Activated CD4-positive, alpha-beta T cell treated with anti-CD3 and anti-CD28 coated beads for 36 hours (primary cell): ENCODE data around the gene PEX5. TPM values are rescaled to one million over a fixed set of nuclear protein-coding genes. Genes with fewer than 3 reads are reported as not detected.
"Not testable (repeated sequence)": the region's sequence is repeated elsewhere in the genome, so short reads cannot be mapped to it uniquely, and the experiment has no call there.

Source experiments
- ATAC-seq: fragments of 200-7000 bp; cut with Tn5 transposase; one replicate; pipeline ENCODE4 v1.10.0; 2021; ENCODE audit warnings: mild to moderate bottlenecking, moderate library complexity
- CTCF ChIA-PET: fragments of 350-600 bp; sonication (Branson Sonifier 250); formaldehyde crosslinking; loops from one replicate; lab custom pipeline; 2021; ENCODE audit warnings: antibody characterized with exemption; lab: Charles Lee
- POLR2A ChIA-PET: fragments of 350-600 bp; sonication (Branson Sonifier 250); formaldehyde crosslinking; loops from one replicate; lab custom pipeline; 2021; ENCODE audit warnings: antibody characterized with exemption, inconsistent platforms; lab: Charles Lee
- DNase-seq: peaks from one replicate; pipeline ENCODE4 v3.0.0-alpha.2; 2020
- H3K27ac Mint-ChIP-seq: one replicate; pipeline ENCODE4 v1.8.0; 2021; ENCODE audit warnings: mixed read lengths
- H3K27me3 Mint-ChIP-seq: one replicate; pipeline ENCODE4 v1.8.0; 2021; ENCODE audit warnings: mixed read lengths
- H3K36me3 Mint-ChIP-seq: one replicate; pipeline ENCODE4 v1.8.0; 2021; ENCODE audit warnings: low read depth, mixed read lengths
- H3K4me1 Mint-ChIP-seq: one replicate; pipeline ENCODE4 v1.8.0; 2021; ENCODE audit warnings: mixed read lengths
- H3K4me3 Mint-ChIP-seq: one replicate; pipeline ENCODE4 v1.8.0; 2021; ENCODE audit warnings: mild to moderate bottlenecking, moderate library complexity, mixed read lengths
- H3K9me3 Mint-ChIP-seq: one replicate; pipeline ENCODE4 v1.8.0; 2021; ENCODE audit warnings: low read depth, mixed read lengths
- intact Hi-C, 2 experiments: fragments of 100-400 bp; cut with DNase I in 1 of 2; cut with micrococcal nuclease in 1 of 2; formaldehyde crosslinking; loops; one replicate each; pipeline versions ENCODE4 v1.14.2 to v1.15.1; 2022 to 2024; cut with DNase I, micrococcal nuclease
- total RNA-seq, 2 experiments: library from RNA; stranded (reverse); gene quantifications; one replicate each; pipeline ENCODE4 v1.2.3, GENCODE V29; 2021

Gene PEX5
- total RNA-seq, 2 experiments from 2014 or later: 25.4 to 38.8 TPM

DNA sequence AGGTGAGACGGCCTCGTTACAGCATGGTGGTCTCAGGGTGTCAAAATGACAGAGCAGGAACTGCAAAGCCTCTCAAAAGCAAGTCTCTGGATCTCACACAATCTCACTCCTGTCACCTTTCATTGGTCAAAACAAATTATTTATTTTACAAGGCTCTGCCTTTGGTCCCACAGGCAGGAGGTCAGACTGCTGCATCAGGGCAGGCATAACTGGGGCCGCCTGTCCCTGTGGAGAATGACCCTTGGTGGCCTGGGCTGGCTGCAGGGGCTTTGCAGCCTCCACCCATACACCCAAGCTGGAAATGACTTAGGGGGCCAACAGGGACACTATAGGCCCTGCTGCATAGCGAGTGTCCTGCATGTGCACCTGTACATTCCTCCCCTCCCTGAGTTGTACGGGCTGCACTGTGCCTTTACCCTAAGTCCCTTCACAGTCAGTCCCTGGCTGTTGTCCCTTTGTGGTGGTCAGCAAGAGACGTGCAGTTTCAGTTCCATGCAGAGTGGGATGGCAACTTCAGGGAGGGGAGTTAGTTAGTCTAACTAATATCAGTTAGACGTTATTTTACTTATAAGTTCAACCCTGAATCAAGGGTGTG is 28.1 kb downstream of the PEX5 start:
- no peak overlapping the region for H3K4me3 Mint-ChIP-seq
- H3K9me3 Mint-ChIP-seq: peaks cover 3% of the 10 kb centered on the region
- H3K27ac Mint-ChIP-seq: no peak overlapping the region
- intact Hi-C loops: loop anchor here in 1 of 2 experiments (2.0 kb wide), 1 partner anchor 589 kb away; no protein-coding TSS in a partner anchor
- H3K27me3 Mint-ChIP-seq: no peaks in the 10 kb centered on the region
- CTCF ChIA-PET: no interaction called here
- DNase-seq: no peak
- ATAC-seq: no peak
- peaks cover 7% of the 10 kb centered on the region for H3K36me3 Mint-ChIP-seq
- POLR2A ChIA-PET: no interaction called here
- H3K4me1 Mint-ChIP-seq: no peaks in the 10 kb centered on the region

- H3K9me3 Mint-ChIP-seq: no peaks in the 10 kb centered on the region
Measured at GRCh38 chr12:7219599-7220243, 30.2 kb downstream of the PEX5 start.

DNA sequence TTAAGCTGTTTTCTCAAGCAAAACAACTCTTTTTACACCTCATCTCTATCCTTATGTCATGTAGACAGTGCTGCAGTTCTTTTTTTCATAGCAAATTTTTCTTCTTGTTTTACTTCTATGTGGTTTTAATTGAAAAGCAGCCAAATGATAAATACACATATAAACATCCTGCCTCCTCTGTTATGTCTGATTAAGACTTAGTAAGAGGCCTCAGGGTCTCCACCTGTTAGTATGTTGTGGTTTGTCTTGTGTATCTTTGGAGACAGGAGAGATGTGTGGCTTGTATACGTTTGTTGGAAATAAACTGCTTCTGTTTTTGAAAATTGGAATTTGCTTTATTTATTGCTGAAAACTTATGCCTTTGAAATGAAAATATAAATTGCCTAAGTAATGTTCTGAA is 32.0 kb downstream of the PEX5 start:
- no peaks in the 10 kb centered on the region for H3K4me1 Mint-ChIP-seq
- no peak for ATAC-seq
- intact Hi-C loops: no loop called here

More at GRCh38 chr12:7219599-7220243, 30.2 kb downstream of the PEX5 start:
- intact Hi-C loops: loop anchor here (1.0 to 2.0 kb wide), 3 partner anchors 241 to 587 kb away; no protein-coding TSS in a partner anchor
- Mint-ChIP-seq H3K27me3 (no peaks in the 10 kb centered on the region), H3K4me1 (no peaks in the 10 kb centered on the region), H3K27ac (no peak overlapping the region), H3K36me3 (no peaks in the 10 kb centered on the region), H3K4me3 (no peak overlapping the region)
- ATAC-seq (peak; percentile 66), DNase-seq (peak; percentile 85)
- CTCF ChIA-PET: interaction anchor here (1.0 to 1.9 kb wide), 7 partner anchors 14 to 419 kb away, joined by 4 to 10 read pairs (median 6); no protein-coding TSS in a partner anchor
- POLR2A ChIA-PET: no interaction called here

DNA sequence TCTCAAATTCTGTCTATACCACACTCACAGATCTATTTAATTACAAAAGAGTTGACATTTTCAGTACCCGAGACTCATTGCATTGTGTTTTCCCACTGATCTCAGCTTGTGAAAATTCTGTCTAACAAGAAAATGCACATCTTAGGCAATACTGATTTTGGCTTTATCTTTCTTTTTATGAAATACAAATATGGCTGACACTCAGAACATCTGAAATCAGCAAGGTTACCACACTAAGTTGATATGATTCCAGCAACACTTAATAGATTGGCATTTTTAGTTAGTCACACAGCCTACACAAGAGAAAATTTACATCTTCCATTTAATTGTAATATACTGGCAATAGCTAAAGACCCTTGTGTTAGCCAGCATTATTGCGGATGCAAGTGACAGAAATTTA is 40.3 kb downstream of the PEX5 start:
- Mint-ChIP-seq H3K9me3 (no peaks in the 10 kb centered on the region), H3K27ac (no peak overlapping the region), H3K27me3 (peaks cover 17% of the 10 kb centered on the region), H3K4me1 (no peaks in the 10 kb centered on the region), H3K36me3 (no peaks in the 10 kb centered on the region), H3K4me3 (no peak overlapping the region)
- ChIA-PET CTCF (no interaction called here), POLR2A (no interaction called here)
- no peak for ATAC-seq
- DNase-seq: no peak
- intact Hi-C loops: no loop called here

More for the DNA sequence above, 32.0 kb downstream of the PEX5 start:
- ChIA-PET POLR2A (no interaction called here), CTCF (interaction anchor here (1.9 kb wide), 1 partner anchor 416 kb away, joined by 10 read pairs; no protein-coding TSS in a partner anchor)
- Mint-ChIP-seq H3K36me3 (no peaks in the 10 kb centered on the region), H3K27me3 (no peaks in the 10 kb centered on the region), H3K4me3 (no peak overlapping the region), H3K27ac (no peak overlapping the region), H3K9me3 (no peaks in the 10 kb centered on the region)
- no peak for DNase-seq

DNA sequence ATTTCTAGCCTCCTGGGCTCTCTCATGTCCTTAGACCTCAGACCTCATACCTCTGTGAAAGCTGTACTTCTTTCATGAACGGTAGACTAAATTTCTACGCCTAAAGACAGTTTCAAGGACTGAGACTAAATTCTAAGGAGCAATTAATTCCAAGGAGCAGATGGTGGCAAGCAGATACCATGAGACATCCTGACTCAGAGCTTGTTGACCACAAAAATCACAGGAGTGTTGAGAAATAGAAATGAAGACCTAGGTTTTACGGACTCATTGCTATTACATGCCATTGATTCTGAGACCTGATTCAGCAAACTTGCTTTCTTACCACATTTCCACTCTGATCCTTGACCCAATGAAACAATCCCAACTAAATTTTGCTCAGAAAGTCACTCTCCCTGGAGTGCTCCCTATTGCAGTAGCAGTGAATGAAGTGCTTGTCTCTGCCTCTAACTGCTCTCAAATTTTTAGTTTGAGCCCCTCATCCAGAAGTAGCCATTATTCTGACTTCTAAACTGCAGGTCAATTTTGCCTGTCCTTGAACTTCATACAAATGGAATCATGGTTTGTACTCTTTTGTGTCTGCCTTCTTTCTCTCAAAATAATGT is 52.0 kb downstream of the PEX5 start:
- ChIA-PET CTCF (no interaction called here), POLR2A (no interaction called here)
- peaks cover 2% of the 10 kb centered on the region for H3K9me3 Mint-ChIP-seq
- no peak for ATAC-seq
- no peak overlapping the region for H3K27ac Mint-ChIP-seq
- no peaks in the 10 kb centered on the region for H3K36me3 Mint-ChIP-seq
- no peaks in the 10 kb centered on the region for H3K4me1 Mint-ChIP-seq
- DNase-seq: no peak
- peaks cover 11% of the 10 kb centered on the region for H3K27me3 Mint-ChIP-seq
- no peak overlapping the region for H3K4me3 Mint-ChIP-seq
- intact Hi-C loops: no loop called here

DNA sequence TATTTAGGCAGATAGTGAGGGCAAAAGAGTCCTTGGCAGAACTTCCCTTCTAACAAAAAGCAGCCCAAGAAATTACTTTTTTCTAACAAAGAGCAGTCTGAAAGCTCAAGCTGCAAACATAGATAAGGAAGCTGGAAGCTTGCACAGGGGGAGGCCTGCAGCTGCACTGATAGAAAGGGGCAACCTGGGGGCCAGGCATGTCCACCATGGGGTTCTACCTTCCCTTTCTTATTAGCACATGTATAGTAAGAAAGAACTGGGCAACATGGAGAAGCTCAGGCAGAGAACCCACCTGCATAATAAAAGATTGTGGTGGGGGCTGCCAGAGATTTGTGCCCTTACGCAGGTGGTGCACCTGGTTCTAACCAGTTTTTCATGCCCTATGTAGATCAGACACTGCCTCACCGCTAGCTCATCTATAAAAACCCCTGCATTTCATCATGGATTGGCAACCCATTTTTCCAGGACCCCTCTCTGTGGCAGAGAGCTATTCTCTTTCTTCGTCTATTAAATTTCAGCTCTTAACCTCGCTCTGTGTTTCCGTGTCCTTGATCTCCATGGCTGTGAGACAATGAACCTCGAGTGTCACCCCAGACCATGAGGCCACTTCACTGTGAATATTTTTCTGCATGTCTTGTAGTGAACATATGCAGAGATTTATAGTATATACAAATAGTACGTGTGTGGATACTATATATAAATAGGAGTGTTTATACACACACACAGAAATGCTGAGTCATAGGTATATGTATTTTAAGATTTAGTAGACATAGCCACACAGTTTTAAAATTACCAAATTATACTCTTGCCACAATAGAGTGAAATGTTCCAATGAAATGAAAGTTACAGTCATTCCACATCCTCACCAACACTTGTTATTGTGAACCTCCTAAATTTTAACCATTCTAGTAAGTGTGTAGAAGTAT is 53.0 kb downstream of the PEX5 start:
- H3K27ac Mint-ChIP-seq: no peak overlapping the region
- intact Hi-C loops: no loop called here
- ATAC-seq (no peak), DNase-seq (no peak)
- no peaks in the 10 kb centered on the region for H3K4me1 Mint-ChIP-seq
- no peaks in the 10 kb centered on the region for H3K36me3 Mint-ChIP-seq
- H3K27me3 Mint-ChIP-seq: peaks cover 11% of the 10 kb centered on the region
- ChIA-PET CTCF (interaction anchor here (0.6 to 0.9 kb wide), 2 partner anchors 218 to 372 kb away, joined by 3 read pairs; no protein-coding TSS in a partner anchor), POLR2A (no interaction called here)
- H3K9me3 Mint-ChIP-seq: peaks cover 2% of the 10 kb centered on the region
- H3K4me3 Mint-ChIP-seq: no peak overlapping the region

DNA sequence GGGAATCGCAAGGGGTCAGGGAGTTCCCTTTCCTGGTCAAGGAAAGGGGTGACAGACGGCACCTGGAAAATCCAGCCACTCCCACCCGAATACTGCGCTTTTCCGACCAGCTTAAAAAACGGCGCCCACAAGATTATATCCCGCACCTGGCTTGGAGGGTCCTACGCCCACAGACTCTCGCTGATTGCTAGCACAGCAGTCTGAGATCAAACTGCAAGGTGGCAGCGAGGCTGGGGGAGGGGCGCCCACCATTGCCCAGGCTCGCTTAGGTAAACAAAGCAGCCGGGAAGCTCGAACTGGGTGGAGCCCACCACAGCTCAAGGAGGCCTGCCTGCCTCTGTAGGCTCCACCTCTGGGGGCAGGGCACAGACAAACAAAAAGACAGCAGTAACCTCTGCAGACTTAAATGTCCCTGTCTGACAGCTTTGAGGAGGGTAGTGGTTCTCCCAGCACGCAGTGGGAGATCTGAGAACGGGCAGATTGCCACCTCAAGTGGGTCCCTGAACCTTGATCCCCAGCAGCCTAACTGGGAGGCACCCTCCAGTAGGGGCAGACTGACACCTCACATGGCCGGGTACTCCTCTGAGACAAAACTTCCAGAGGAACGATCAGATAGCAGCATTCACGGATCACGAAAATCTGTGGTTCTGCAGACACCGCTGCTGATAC is 62.0 kb downstream of the PEX5 start:
- intact Hi-C loops, ATAC-seq, POLR2A ChIA-PET, H3K27ac Mint-ChIP-seq, H3K36me3 Mint-ChIP-seq, H3K4me3 Mint-ChIP-seq, DNase-seq, H3K27me3 Mint-ChIP-seq, CTCF ChIA-PET, H3K9me3 Mint-ChIP-seq, H3K4me1 Mint-ChIP-seq: not testable (repeated sequence)

- Mint-ChIP-seq H3K36me3 (no peaks in the 10 kb centered on the region), H3K9me3 (no peaks in the 10 kb centered on the region), H3K27me3 (peaks cover 5% of the 10 kb centered on the region), H3K4me1 (no peaks in the 10 kb centered on the region), H3K4me3 (no peak overlapping the region), H3K27ac (no peak overlapping the region)
- POLR2A ChIA-PET: no interaction called here
- intact Hi-C loops: no loop called here
- CTCF ChIA-PET: interaction anchor here (0.9 kb wide), 2 partner anchors 12 to 61 kb away, joined by 3 read pairs; no protein-coding TSS in a partner anchor
- DNase-seq (no peak), ATAC-seq (no peak)
Measured at GRCh38 chr12:7259060-7259459, 69.6 kb downstream of the PEX5 start.

Other genes with a start within 250 kb of the PEX5 start
- gene RNU7-1, start 245.9 kb upstream of the PEX5 start, total RNA-seq: not detected
- gene C12orf57, start 245.7 kb upstream of the PEX5 start, total RNA-seq: 100 to 1,000 TPM; 189 to 208 TPM
- 100 to 1,000 TPM; 335 to 483 TPM for gene PTPN6, start 238.3 kb upstream of the PEX5 start, total RNA-seq
- gene PHB2, start 219.0 kb upstream of the PEX5 start, total RNA-seq: 100 to 1,000 TPM; 398 to 502 TPM
- gene EMG1, start 218.8 kb upstream of the PEX5 start, total RNA-seq: 100 to 1,000 TPM in 1 of 2 experiments, 10 to 100 TPM in 1; 85.0 to 106 TPM
- gene LPCAT3, start 171.2 kb upstream of the PEX5 start, total RNA-seq: 10 to 100 TPM; 20.8 to 28.0 TPM
- 1 to 10 TPM; 2.4 to 2.8 TPM for gene C1S, start 129.0 kb upstream of the PEX5 start, total RNA-seq
- gene C1R, start 97.2 kb upstream of the PEX5 start, total RNA-seq: 1 to 10 TPM; 1.4 to 2.2 TPM
- 10 to 100 TPM; 17.3 to 18.9 TPM for gene C1RL, start 80.5 kb upstream of the PEX5 start, total RNA-seq
- gene RBP5, start 60.8 kb upstream of the PEX5 start, total RNA-seq: not detected
- 10 to 100 TPM; 28.2 to 37.9 TPM for gene CLSTN3, start 59.3 kb upstream of the PEX5 start, total RNA-seq
- not detected for gene ACSM4, start 114.4 kb downstream of the PEX5 start, total RNA-seq